ENCODE data around the gene HDHD2.

HDHD2 gene

GRCh38 chr18:47067648-47068047 lies 82.7 kb downstream of the HDHD2 start:
- in situ Hi-C loops (cut with MboI; ENCODE audit: low sequenced_read_pairs) = no loop called here

GRCh38 chr18:47063096-47063495 lies 87.2 kb downstream of the HDHD2 start:
- in situ Hi-C loops (cut with MboI; ENCODE audit: low sequenced_read_pairs) = no loop called here

GRCh38 chr18:47062471-47062870 lies 87.8 kb downstream of the HDHD2 start:
- in situ Hi-C loops (cut with MboI; ENCODE audit: low sequenced_read_pairs) = no loop called here

Measured in HL-60/S4 (cell line).